Endothelial cell of umbilical vein (primary cell): ENCODE data around the gene METTL1. TPM values are rescaled to one million over a fixed set of nuclear protein-coding genes. Genes with fewer than 3 reads are reported as not detected.
A peak's percentile ranks its signal among the peaks of the same experiment; 100 is the strongest.

Source experiments
- BruUV-seq: library from RNA; stranded (reverse); fragments of 400-500 nt; replicated peaks from 2 replicates; lab custom pipeline; 2021; lab: Mats Ljungman, UMichigan
- CTCF ChIA-PET: fragments of 300-600, 350-600 bp; sonication (Branson Sonifier 250); formaldehyde crosslinking; loops from one replicate; lab custom pipeline; 2021; ENCODE audit warnings: antibody characterized with exemption, inconsistent platforms; lab: Charles Lee
- POLR2A ChIA-PET: fragments of 300-600, 350-600 bp; sonication (Branson Sonifier 250); formaldehyde crosslinking; loops from one replicate; lab custom pipeline; 2021; ENCODE audit warnings: antibody characterized with exemption, inconsistent platforms; lab: Charles Lee
- DNase-seq: peaks from one replicate; pipeline ENCODE4 v3.0.0-alpha.2; 2011; ENCODE audit warnings: low read depth, low spot score
- FAIRE-seq: peaks from 2 replicates; lab custom pipeline; 2011; peaks lifted over from hg19 to GRCh38; lab: Jason Lieb, UNC
- H2AFZ ChIP-seq: 2 replicates; pipeline ENCODE4 v1.6.0; 2012; ENCODE audit warnings: low read depth, low read length, control low read depth, inconsistent platforms
- H3K27ac ChIP-seq: 2 replicates; pipeline ENCODE4 v1.5.1; 2011; ENCODE audit warnings: low read depth, mild to moderate bottlenecking, control low read depth, low read length, moderate library complexity; ENCODE audit not compliant: insufficient read depth
- H3K27me3 ChIP-seq, 2 experiments: 2 replicates each; pipeline versions ENCODE4 v1.6.0 to v1.6.1; 2011; ENCODE audit warnings: low read length in 2 of 2, mixed read lengths in 1 of 2; ENCODE audit not compliant: control insufficient read depth in 2 of 2, insufficient read depth in 2 of 2
- H3K36me3 ChIP-seq, 2 experiments: 2 replicates in 1 of 2; 3 replicates in 1 of 2; pipeline ENCODE4 v1.5.1; 2011; ENCODE audit warnings: low read length in 2 of 2, mild to moderate bottlenecking in 1 of 2, moderate library complexity in 1 of 2; ENCODE audit not compliant: control insufficient read depth in 2 of 2, insufficient read depth in 2 of 2; ENCODE audit errors: extremely low read depth in 1 of 2
- H3K4me1 ChIP-seq: 3 replicates; pipeline ENCODE4 v1.5.1; 2011; ENCODE audit warnings: mild to moderate bottlenecking, low read length; ENCODE audit not compliant: control insufficient read depth, insufficient read depth; ENCODE audit errors: extremely low read depth
- H3K4me2 ChIP-seq: 2 replicates; pipeline ENCODE4 v1.6.1; 2011; ENCODE audit warnings: low read length, control low read depth, mixed read lengths; ENCODE audit not compliant: insufficient read depth
- H3K4me3 ChIP-seq, 3 experiments: fragments of 200-600 bp in 1 of 3; sonication (generic), shearing (Covaris generic) in 1 of 3; replicated peaks in 1 of 3; 2 replicates each; pipeline ENCODE4 v1.5.1; 2011 to 2016; ENCODE audit warnings: control low read depth in 3 of 3, low read length in 3 of 3, mild to moderate bottlenecking in 2 of 3, inconsistent platforms in 1 of 3, low read depth in 1 of 3, moderate library complexity in 1 of 3; ENCODE audit not compliant: insufficient read depth in 1 of 3
- H3K79me2 ChIP-seq: 2 replicates; pipeline ENCODE4 v1.6.0; 2012; ENCODE audit warnings: low read length, inconsistent platforms; ENCODE audit not compliant: control insufficient read depth, insufficient read depth
- H3K9ac ChIP-seq: replicated peaks from 2 replicates; pipeline ENCODE3; 2011; ENCODE audit warnings: low read length, control low read depth; ENCODE audit not compliant: insufficient read depth; ENCODE audit errors: extremely low read depth
- H3K9me1 ChIP-seq: replicated peaks from 3 replicates; pipeline ENCODE4 v1.6.0; 2011; ENCODE audit warnings: mild to moderate bottlenecking, low read length; ENCODE audit not compliant: control insufficient read depth, insufficient read depth; ENCODE audit errors: extremely low read depth
- H3K9me3 ChIP-seq: replicated peaks from 2 replicates; pipeline ENCODE4 v1.5.1; 2012; ENCODE audit warnings: low read length, inconsistent platforms; ENCODE audit not compliant: control insufficient read depth, insufficient read depth
- H4K20me1 ChIP-seq: replicated peaks from 2 replicates; pipeline ENCODE3; 2011; ENCODE audit warnings: mild to moderate bottlenecking, low read length; ENCODE audit not compliant: control insufficient read depth, insufficient read depth; ENCODE audit errors: extremely low read depth
- EZH2 ChIP-seq: IDR thresholded peaks from 2 replicates; pipeline ENCODE4 v1.6.1; 2012; ENCODE audit warnings: borderline replicate concordance, low read depth, mild to moderate bottlenecking, moderate library complexity, low read length, inconsistent platforms; ENCODE audit not compliant: severe bottlenecking
- GATA2 ChIP-seq: IDR thresholded peaks from 2 replicates; pipeline ENCODE4 v1.7.0; 2011; ENCODE audit warnings: low read depth, mild to moderate bottlenecking, moderate library complexity, mixed read lengths, low read length; ENCODE audit not compliant: insufficient read length, insufficient read depth
- dilution Hi-C: fragments of 300-500 bp; cut with MboI; formaldehyde crosslinking; loops from one replicate; pipeline ENCODE4 v1.15.0; 2019; ENCODE audit warnings: low sequenced_read_pairs; ENCODE audit not compliant: extremely low pct_ligation_motif_present
- intact Hi-C: fragments of 100-400 bp; cut with micrococcal nuclease; formaldehyde crosslinking; loops from one replicate; pipeline ENCODE4 v1.10.0; 2022
- polyA plus RNA-seq, 4 experiments: library from polyadenylated mRNA; depleted of rRNA in 3 of 4; stranded (reverse) in 3 of 4; unstranded in 1 of 4; fragments of >200 nt; gene quantifications; 2 replicates each; pipeline versions ENCODE4 v1.2.1 to v1.2.3, GENCODE V29; 2011 to 2012; ENCODE audit warnings: missing spikeins in 1 of 4
- total RNA-seq: library from RNA; stranded (reverse); gene quantifications from 2 replicates; pipeline ENCODE4 v1.2.3, GENCODE V29; 2021

METTL1 gene
- total and polyA plus RNA-seq, 2 donors (not counting 3 experiments of a cell fraction or from before 2014, with no cell fraction given) = 23.6 to 24.3 TPM

- peak; percentile 61 for TF ChIP-seq GATA2
- TF ChIP-seq EZH2 = no peak
- no peaks in the 10 kb centered on the region for H3K9me3 ChIP-seq
- H3K79me2 ChIP-seq = peaks cover 2% of the 10 kb centered on the region
- POLR2A ChIA-PET = no interaction called here
- H3K4me3 ChIP-seq = no peak within 1 kb of the TSS
- FAIRE-seq = no peak
- no TSS peak for BruUV-seq
- intact Hi-C loops (no loop called here), dilution Hi-C loops (no loop called here)
- no peak within 1 kb of the TSS for H3K9ac ChIP-seq
- no peaks in the 10 kb centered on the region for H4K20me1 ChIP-seq
- H3K4me1 ChIP-seq = peaks cover 25% of the 10 kb centered on the region
- no peak for DNase-seq
- no peaks in the 10 kb centered on the region for H3K9me1 ChIP-seq
- H3K27ac ChIP-seq = no peak within 1 kb of the TSS
- H3K27me3 ChIP-seq = peaks cover 33 to 35% of the 10 kb centered on the region in 2 experiments
- peaks cover 0 to 2% of the 10 kb centered on the region in 2 experiments for H3K36me3 ChIP-seq
- CTCF ChIA-PET = interaction anchor here (0.9 to 4.6 kb wide), 6 partner anchors 11 to 139 kb away, joined by 3 to 48 read pairs (median 4); partner anchors contain the start of genes MARCHF9 and TSFM
- no peak within 1 kb of the TSS for H2AFZ ChIP-seq
- peak within 1 kb of the TSS; percentile 5 for H3K4me2 ChIP-seq
These were observed 5.2 kb downstream of the METTL1 start, which contains the start of gene CYP27B1 for GRCh38 chr12:57766464-57767304. Gene CYP27B1, minus strand, starts transcription at chr12:57767078. Its CDS starts 37 bp downstream, at chr12:57767041.

DNA sequence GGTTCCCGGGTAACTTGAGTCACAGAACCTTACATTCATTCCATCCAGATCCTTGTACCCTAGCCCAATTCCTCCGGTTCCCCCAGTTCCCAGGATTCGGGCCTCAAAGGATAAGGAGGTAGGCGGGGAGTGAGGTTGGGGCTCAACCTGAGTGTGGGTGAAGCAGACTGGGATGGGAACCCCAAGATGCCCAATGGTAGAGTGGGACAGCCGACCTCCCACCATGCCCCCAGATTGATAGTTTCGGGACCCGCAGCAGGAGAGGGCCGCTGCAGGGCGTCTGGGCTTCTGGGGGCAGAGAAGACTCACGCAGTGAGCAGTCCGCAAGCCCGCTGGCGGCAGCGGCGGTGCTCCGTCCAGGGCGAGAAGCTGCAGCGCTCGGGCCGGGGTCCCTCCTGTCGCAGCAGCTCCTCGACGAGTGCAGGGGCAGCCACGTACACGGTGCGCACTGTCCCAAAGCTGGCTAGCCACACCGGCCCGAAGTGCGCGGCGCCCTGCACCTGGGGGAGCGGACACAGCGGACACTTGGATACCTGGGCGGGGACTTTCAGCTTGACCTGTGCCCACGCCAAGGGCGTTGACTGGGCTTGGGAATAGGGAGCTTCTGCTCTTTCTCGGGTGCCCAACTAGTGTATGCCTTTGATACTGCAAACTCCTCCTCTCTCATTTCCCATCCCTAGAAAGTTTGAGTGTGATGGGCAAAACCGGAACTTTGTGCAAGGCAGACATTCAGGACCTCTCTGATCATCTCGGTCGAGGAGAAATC lies 6.0 kb downstream of the METTL1 start:
- intact Hi-C loops (no loop called here), dilution Hi-C loops (no loop called here)
- ChIA-PET CTCF (interaction anchor here (0.9 to 4.6 kb wide), 6 partner anchors 10 to 140 kb away, joined by 3 to 48 read pairs (median 4); partner anchors contain the start of genes MARCHF9 and TSFM), POLR2A (no interaction called here)
- DNase-seq (no peak), FAIRE-seq (no peak)
- Histone ChIP-seq H3K4me3 (no peak overlapping the region), H4K20me1 (no peaks in the 10 kb centered on the region), H3K27ac (no peak overlapping the region), H3K9ac (no peak overlapping the region), H3K9me3 (no peaks in the 10 kb centered on the region), H3K79me2 (no peaks in the 10 kb centered on the region), H3K9me1 (no peaks in the 10 kb centered on the region), H3K27me3 (peaks cover 35 to 37% of the 10 kb centered on the region in 2 experiments), H3K4me2 (peak overlapping the region; percentile 60), H3K4me1 (peaks cover 18% of the 10 kb centered on the region), H3K36me3 (peaks cover 0 to 2% of the 10 kb centered on the region in 2 experiments), H2AFZ (no peak overlapping the region)
- BruUV-seq = no TSS peak
- TF ChIP-seq EZH2 (peak; percentile 94), GATA2 (no peak)
